GM10248 (cell line): ENCODE measurements around the gene NTM.

Source experiments
- CTCF ChIA-PET: fragments of 300-600 bp; sonication (Branson Sonifier 250); formaldehyde crosslinking; extraction: SDS; loops from one replicate; lab custom pipeline; 2021; ENCODE audit warnings: antibody characterized with exemption; lab: Yijun Ruan, JAX
- POLR2A ChIA-PET: fragments of 350-650 bp; sonication (Branson Sonifier 250); formaldehyde crosslinking; extraction: SDS; loops from one replicate; lab custom pipeline; 2020; ENCODE audit warnings: antibody characterized with exemption; lab: Yijun Ruan, JAX
- DNase-seq: peaks from one replicate; pipeline ENCODE4 v3.0.0; 2012; ENCODE audit errors: extremely low spot score
- CTCF ChIP-seq: IDR thresholded peaks from 2 replicates; pipeline ENCODE4 v1.5.1; 2012; ENCODE audit warnings: mild to moderate bottlenecking, low read depth; ENCODE audit errors: extremely low read depth, missing control alignments, control extremely low read depth

NTM gene

GRCh38 chr11:131951121-131951520 lies 580.7 kb downstream of the NTM start:
- no peak for TF ChIP-seq CTCF
- POLR2A ChIA-PET, result no interaction called here
- no peak for DNase-seq
- CTCF ChIA-PET, result interaction anchor here (1.0 kb wide), 1 partner anchor 9 kb away, joined by 3 read pairs; no protein-coding TSS in a partner anchor

- CTCF ChIA-PET, result no interaction called here
- no peak for DNase-seq
- POLR2A ChIA-PET, result no interaction called here
- no peak for TF ChIP-seq CTCF
Measured at GRCh38 chr11:131954146-131954545, 583.7 kb downstream of the NTM start.

GRCh38 chr11:131955904-131956303 lies 585.5 kb downstream of the NTM start:
- ChIA-PET CTCF (interaction anchor here (0.7 kb wide), 1 partner anchor 208 kb away, joined by 3 read pairs; no protein-coding TSS in a partner anchor), POLR2A (no interaction called here)
- TF ChIP-seq CTCF, result no peak

GRCh38 chr11:131957201-131957600 lies 586.8 kb downstream of the NTM start:
- ChIA-PET POLR2A (no interaction called here), CTCF (no interaction called here)
- DNase-seq, result no peak
- TF ChIP-seq CTCF, result no peak

More at GRCh38 chr11:131955904-131956303, 585.5 kb downstream of the NTM start:
- no peak for DNase-seq

- TF ChIP-seq CTCF, result no peak
- CTCF ChIA-PET, result no interaction called here
- POLR2A ChIA-PET, result no interaction called here
- no peak for DNase-seq
Measured at GRCh38 chr11:131957875-131958274, 587.5 kb downstream of the NTM start.

GRCh38 chr11:131962818-131963217 lies 592.4 kb downstream of the NTM start:
- no peak for DNase-seq
- POLR2A ChIA-PET, result no interaction called here
- CTCF ChIA-PET, result no interaction called here
- TF ChIP-seq CTCF, result no peak
